Measurements from ENCODE around the gene FOS. TPM values are rescaled to one million over a fixed set of nuclear protein-coding genes. Genes with fewer than 3 reads are reported as not detected.

FOS gene
- total and polyA plus RNA-seq, 2 of the 13 experiments (the other 11 are each of a cell fraction or from before 2014, with no cell fraction given), result 15.9 to 24.2 TPM

GRCh38 chr14:75278422-75279152, at the start of gene FOS (continued):
- TF ChIP-seq ZNF574 (CRISPR knock-in tag; IDR thresholded peaks at IDR 0.05), result peak; percentile 63; the same call in 1 of the 2 replicates
- peak; percentile 42; the same call in 1 of the 2 replicates for TF ChIP-seq ZNF317 (CRISPR knock-in tag; IDR thresholded peaks at IDR 0.05)
- TF ChIP-seq PHB2 (IDR thresholded peaks at IDR 0.05; ENCODE audit: partially characterized antibody), result no peak
- no peak for TF ChIP-seq RELA (CRISPR knock-in tag; IDR thresholded peaks at IDR 0.05)
- TF ChIP-seq GABPB1 (CRISPR knock-in tag; IDR thresholded peaks at IDR 0.05), result peak; percentile 73
- no peak for TF ChIP-seq ZC3H13 (CRISPR knock-in tag; IDR thresholded peaks at IDR 0.05)
- 0 out of 2 replicates have a peak, but pooled peaks have one; percentile 50 for TF ChIP-seq ZNF143 (CRISPR knock-in tag; IDR thresholded peaks at IDR 0.05)
- peak; percentile 85; the same call in 1 of the 2 replicates for TF ChIP-seq ZNF274 (CRISPR knock-in tag; IDR thresholded peaks at IDR 0.05)
- TF ChIP-seq NR1H2 (CRISPR knock-in tag; IDR thresholded peaks at IDR 0.05; ENCODE audit: borderline replicate concordance, low read depth), result peak; percentile 55; the same call in 1 of the 2 replicates
- no peak for TF ChIP-seq ZNF878 (CRISPR knock-in tag; IDR thresholded peaks at IDR 0.05)
- no peak for TF ChIP-seq ZNF629 (CRISPR knock-in tag; conservative IDR thresholded peaks at IDR 0.05)
- no peak for TF ChIP-seq ZNF75D (CRISPR knock-in tag; IDR thresholded peaks at IDR 0.05; ENCODE audit: borderline replicate concordance)
- TF ChIP-seq ZNF451 (CRISPR knock-in tag; IDR thresholded peaks at IDR 0.05), result 0 out of 2 replicates have a peak, but pooled peaks have one; percentile 65
- TF ChIP-seq GATAD2A (CRISPR knock-in tag; IDR thresholded peaks at IDR 0.05), result no peak; the same call in 1 of the 2 replicates
- TF ChIP-seq SALL1 (CRISPR knock-in tag; IDR thresholded peaks at IDR 0.05), result peak; percentile 76
- TF ChIP-seq SAP130 (CRISPR knock-in tag; IDR thresholded peaks at IDR 0.05; ENCODE audit: low read depth), result peak; percentile 82
- 0 out of 2 replicates have a peak, but pooled peaks have one; percentile 41 for TF ChIP-seq TBP (CRISPR knock-in tag; IDR thresholded peaks at IDR 0.05)
- peak; percentile 43; the same call in 1 of the 2 replicates for TF ChIP-seq ZNF24 (IDR thresholded peaks at IDR 0.05)
- 0 out of 2 replicates have a peak, but pooled peaks have one; percentile 68 for TF ChIP-seq CBX2 (IDR thresholded peaks at IDR 0.05; ENCODE audit: low read depth, low read length)
- TF ChIP-seq CBX2 (CRISPR knock-in tag; IDR thresholded peaks at IDR 0.05; ENCODE audit: low read depth), result peak; percentile 87
- peak; percentile 48 for TF ChIP-seq SKI (IDR thresholded peaks at IDR 0.05; ENCODE audit: partially characterized antibody)
- peak; percentile 62 for TF ChIP-seq ZNF329 (CRISPR knock-in tag; IDR thresholded peaks at IDR 0.05; ENCODE audit: low read depth)
- TF ChIP-seq ZZZ3 (CRISPR knock-in tag; IDR thresholded peaks at IDR 0.05; ENCODE audit: borderline replicate concordance), result 0 out of 2 replicates have a peak, but pooled peaks have one; percentile 28
- TF ChIP-seq MYC (CRISPR knock-in tag; IDR thresholded peaks at IDR 0.05; ENCODE audit: borderline replicate concordance), result peak; percentile 50; the same call in 1 of the 2 replicates
- 0 out of 2 replicates have a peak, but pooled peaks have one; percentile 49 for TF ChIP-seq THAP7 (CRISPR knock-in tag; IDR thresholded peaks at IDR 0.05)
- peak; percentile 97 for TF ChIP-seq POLR2AphosphoS5 (IDR thresholded peaks at IDR 0.05; ENCODE audit: low read depth, low read length)
- TF ChIP-seq PATZ1 (CRISPR knock-in tag; IDR thresholded peaks at IDR 0.05), result peak; percentile 81
